ENCODE measurements around the gene CTDSPL. TPM values are rescaled to one million over a fixed set of nuclear protein-coding genes. Genes with fewer than 3 reads are reported as not detected.
A peak's percentile ranks its signal among the peaks of the same experiment; 100 is the strongest.

Gene CTDSPL
- total and polyA plus RNA-seq, 2 of the 13 experiments (the other 11 are each of a cell fraction or from before 2014, with no cell fraction given) = 26.1 to 142 TPM

GRCh38 chr3:37888421-37888820 lies 26.7 kb downstream of the CTDSPL start (continued):
- no peak for TF ChIP-seq ZNF431 (CRISPR knock-in tag; IDR thresholded peaks at IDR 0.05; ENCODE audit: borderline replicate concordance, low read depth)
- no peak for TF ChIP-seq PAWR (CRISPR knock-in tag; IDR thresholded peaks at IDR 0.05; ENCODE audit: borderline replicate concordance)
- no peak for TF ChIP-seq SNAPC5 (CRISPR knock-in tag; IDR thresholded peaks at IDR 0.05; ENCODE audit: borderline replicate concordance)

- no peaks in the 10 kb centered on the region for H3K9me3 ChIP-seq (ENCODE audit: low read length)
- POLR2A ChIA-PET = no interaction called here
- intact Hi-C loops (cut with micrococcal nuclease; ENCODE audit: unreplicated experiment) = no loop called here
- TF ChIP-seq ZNF263 (CRISPR knock-in tag; IDR thresholded peaks at IDR 0.05) (peak; percentile 88), KDM3A (CRISPR knock-in tag; IDR thresholded peaks at IDR 0.05; ENCODE audit: low read depth) (no peak)
- H3K79me2 ChIP-seq (ENCODE audit: insufficient read depth, low read length) = peaks cover 97% of the 10 kb centered on the region
- peaks cover 69% of the 10 kb centered on the region for H3K4me1 ChIP-seq (ENCODE audit: insufficient read depth, low read length)
- no peak overlapping the region for H3K4me3 ChIP-seq (replicated peaks in 1 of 3; ENCODE audit: insufficient read depth in 1 of 3, low read depth in 2 of 3, low read length in 3 of 3)
- no peak for ATAC-seq
- DNase-seq (ENCODE audit: low spot score) = no peak
- in situ Hi-C loops (cut with HindIII; ENCODE audit: extremely low pct_ligation_motif_present, low pct_unique_long_range_greater_than_20kb) = no loop called here
- no peak for FAIRE-seq
- H2AFZ ChIP-seq (ENCODE audit: low read length) = no peak overlapping the region
- 97% methylated on average over 5 of the region's 5 CpGs for WGBS (ENCODE audit: low lambda C conversion rate)
- CTCF ChIA-PET (ENCODE audit: low intra/inter-chr PET ratio, low total read pairs) = no interaction called here
- H3K9ac ChIP-seq (ENCODE audit: insufficient read depth, low read depth, low read length) = no peak overlapping the region
- no TSS peak for BruUV-seq (replicated peaks)
- peaks cover 23% of the 10 kb centered on the region for H4K20me1 ChIP-seq (ENCODE audit: insufficient read depth, low read length)
- H3K36me3 ChIP-seq (replicated peaks in 1 of 2; ENCODE audit: control insufficient read depth in 1 of 2, insufficient read depth in 2 of 2, low read length in 2 of 2) = peaks cover 0 to 6% of the 10 kb centered on the region in 2 experiments; a peak in 1 of 5 replicates
- H3K27ac ChIP-seq (ENCODE audit: extremely low read length, insufficient read depth, low read length) = no peak overlapping the region
- H3K4me2 ChIP-seq (ENCODE audit: low read depth, low read length) = no peak overlapping the region
- no peaks in the 10 kb centered on the region for H3K27me3 ChIP-seq (ENCODE audit: control insufficient read depth in 1 of 2, insufficient read depth in 2 of 2, low read length in 2 of 2)
These were observed 28.8 kb downstream of the CTDSPL start for GRCh38 chr3:37890522-37890921.

- Histone ChIP-seq H2AFZ (ENCODE audit: low read length) (no peak overlapping the region), H4K20me1 (ENCODE audit: insufficient read depth, low read length) (peaks cover 18% of the 10 kb centered on the region), H3K79me2 (ENCODE audit: insufficient read depth, low read length) (peaks cover 97% of the 10 kb centered on the region), H3K27me3 (ENCODE audit: control insufficient read depth in 1 of 2, insufficient read depth in 2 of 2, low read length in 2 of 2) (no peaks in the 10 kb centered on the region), H3K9ac (ENCODE audit: insufficient read depth, low read depth, low read length) (no peak overlapping the region), H3K36me3 (replicated peaks in 1 of 2; ENCODE audit: control insufficient read depth in 1 of 2, insufficient read depth in 2 of 2, low read length in 2 of 2) (no peaks in the 10 kb centered on the region), H3K4me2 (ENCODE audit: low read depth, low read length) (no peak overlapping the region), H3K27ac (ENCODE audit: extremely low read length, insufficient read depth, low read length) (no peak overlapping the region), H3K9me3 (ENCODE audit: low read length) (no peaks in the 10 kb centered on the region), H3K4me3 (replicated peaks in 1 of 3; ENCODE audit: insufficient read depth in 1 of 3, low read depth in 2 of 3, low read length in 3 of 3) (no peak overlapping the region), H3K4me1 (ENCODE audit: insufficient read depth, low read length) (peaks cover 68% of the 10 kb centered on the region)
- ChIA-PET CTCF (ENCODE audit: low intra/inter-chr PET ratio, low total read pairs) (no interaction called here), POLR2A (interaction anchor here (2.9 kb wide), 1 partner anchor 14 kb away, joined by 33 read pairs; no protein-coding TSS in a partner anchor)
- ATAC-seq (no peak), FAIRE-seq (no peak), DNase-seq (ENCODE audit: low spot score) (no peak)
- no TSS peak for BruUV-seq (replicated peaks)
- 99% methylated on average over 3 of the region's 3 CpGs for WGBS (ENCODE audit: low lambda C conversion rate)
- TF ChIP-seq FOSL2 (CRISPR knock-in tag; IDR thresholded peaks at IDR 0.05) = no peak
- TF ChIP-seq RELA (CRISPR knock-in tag; IDR thresholded peaks at IDR 0.05) = no peak
- no peak for TF ChIP-seq ATF3 (CRISPR knock-in tag; IDR thresholded peaks at IDR 0.05)
- no peak for TF ChIP-seq KLF11 (CRISPR knock-in tag; IDR thresholded peaks at IDR 0.05)
- in situ Hi-C loops (cut with HindIII; ENCODE audit: extremely low pct_ligation_motif_present, low pct_unique_long_range_greater_than_20kb) (no loop called here), intact Hi-C loops (cut with micrococcal nuclease; ENCODE audit: unreplicated experiment) (no loop called here)
These were observed 29.5 kb downstream of the CTDSPL start for GRCh38 chr3:37891227-37891626.

All from HepG2 (cell line).